ENCODE measurements around the gene EIF5A2.
"Not testable (repeated sequence)": the region's sequence is repeated elsewhere in the genome, so short reads cannot be mapped to it uniquely, and the experiment has no call there.

EIF5A2 gene

GRCh38 chr3:170896333-170896732, 12.1 kb downstream of the EIF5A2 start:
- not testable (repeated sequence) for DNase-seq

- no peak for DNase-seq
Measured at GRCh38 chr3:170893895-170894294, 14.5 kb downstream of the EIF5A2 start.

DNA sequence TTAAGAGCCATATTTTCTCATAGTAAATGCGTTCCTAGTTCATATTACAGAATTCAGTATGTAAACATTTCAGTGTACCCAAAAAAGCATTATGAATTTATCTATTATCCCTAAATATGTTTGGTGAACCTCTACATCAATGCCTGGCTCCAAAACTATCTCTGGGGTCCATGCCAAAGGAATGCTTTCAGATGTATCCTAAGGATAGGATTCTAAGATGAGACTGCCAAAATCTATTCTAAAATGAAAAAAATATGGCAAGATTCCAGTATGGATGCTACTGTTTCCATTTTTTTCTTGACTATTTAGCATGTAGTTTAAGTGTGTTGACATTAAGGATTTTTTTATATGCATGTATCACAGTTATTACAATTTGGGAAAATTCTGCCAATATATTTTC, 18.8 kb downstream of the EIF5A2 start:
- DNase-seq = no peak

- no peak for DNase-seq
Measured at GRCh38 chr3:170889132-170889531, 19.3 kb downstream of the EIF5A2 start.

DNA sequence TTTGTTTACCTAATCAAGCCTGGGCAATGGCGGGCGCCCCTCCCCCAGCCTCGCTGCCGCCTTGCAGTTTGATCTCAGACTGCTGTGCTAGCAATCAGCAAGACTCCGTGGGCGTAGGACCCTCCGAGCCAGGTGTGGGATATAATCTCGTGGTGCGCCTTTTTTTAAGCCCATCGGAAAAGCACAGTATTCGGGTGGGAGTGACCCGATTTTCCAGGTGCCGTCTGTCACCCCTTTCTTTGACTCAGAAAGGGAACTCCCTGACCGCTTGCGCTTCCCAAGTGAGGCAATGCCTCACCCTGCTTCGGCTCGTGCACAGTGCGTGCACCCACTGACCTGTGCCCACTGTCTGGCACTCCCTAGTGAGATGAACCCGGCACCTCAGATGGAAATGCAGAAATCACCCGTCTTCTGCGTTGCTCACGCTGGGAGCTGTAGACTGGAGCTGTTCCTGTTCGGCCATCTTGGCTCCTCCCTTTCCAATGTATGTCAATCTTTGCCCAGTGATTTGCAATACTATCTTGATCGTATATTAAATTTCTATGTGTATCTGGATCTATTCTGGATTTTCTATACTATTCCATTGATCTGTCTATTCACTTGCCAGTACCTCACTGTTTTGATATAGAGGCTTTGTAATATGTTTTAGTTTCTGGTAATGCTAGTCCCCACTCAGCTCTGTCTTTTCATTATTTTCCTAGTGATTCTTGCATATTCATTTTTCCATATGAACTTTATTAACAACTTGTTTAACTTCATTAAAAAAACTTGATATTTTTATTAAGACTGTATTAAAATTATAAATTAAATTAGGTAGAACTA, 24.1 kb downstream of the EIF5A2 start:
- not testable (repeated sequence) for DNase-seq

DNA sequence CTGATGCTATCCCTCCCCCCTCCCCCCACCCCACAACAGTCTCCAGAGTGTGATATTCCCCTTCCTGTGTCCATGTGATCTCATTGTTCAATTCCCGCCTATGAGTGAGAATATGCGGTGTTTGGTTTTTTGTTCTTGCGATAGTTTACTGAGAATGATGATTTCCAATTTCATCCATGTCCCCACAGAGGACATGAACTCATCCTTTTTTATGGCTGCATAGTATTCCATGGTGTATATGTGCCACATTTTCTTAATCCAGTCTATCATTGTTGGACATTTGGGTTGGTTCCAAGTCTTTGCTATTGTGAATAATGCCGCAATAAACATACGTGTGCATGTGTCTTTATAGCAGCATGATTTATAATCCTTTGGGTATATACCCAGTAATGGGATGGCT, 29.7 kb downstream of the EIF5A2 start:
- DNase-seq = not testable (repeated sequence)

GRCh38 chr3:170877311-170877710, 31.1 kb downstream of the EIF5A2 start:
- DNase-seq = not testable (repeated sequence)

DNA sequence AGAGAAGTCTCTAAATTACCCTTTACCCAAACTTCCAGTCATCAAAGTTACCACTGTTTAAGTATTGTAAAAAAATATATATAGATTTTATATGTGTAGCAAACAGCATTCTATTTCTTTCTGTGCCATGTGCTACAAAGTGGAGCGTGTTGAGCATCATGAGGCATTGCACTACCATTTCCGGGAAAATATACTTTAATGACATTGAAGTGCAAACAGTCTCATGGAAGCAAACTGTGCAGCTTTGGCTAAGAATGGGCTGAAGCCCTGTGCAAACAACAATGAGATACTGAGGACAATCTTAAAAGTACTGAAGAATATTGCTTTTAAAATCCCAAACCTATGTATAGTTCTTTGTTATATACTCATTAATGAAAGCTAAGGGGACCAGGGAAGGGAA, 31.9 kb downstream of the EIF5A2 start:
- DNase-seq = no peak

GRCh38 chr3:170869645-170870593, 38.5 kb downstream of the EIF5A2 start, which contains the start of gene RPL22L1:
TSS of gene RPL22L1 (minus strand) at chr3:170870195. CDS start at chr3:170870167, 28 bp downstream.
- DNase-seq = no peak

- no peak for DNase-seq
Measured at GRCh38 chr3:170869239-170869590, 39.2 kb downstream of the EIF5A2 start.

- DNase-seq = no peak
Measured at GRCh38 chr3:170868577-170869238, 39.7 kb downstream of the EIF5A2 start.

- DNase-seq = no peak
Measured at GRCh38 chr3:170867143-170867937, 41.1 kb downstream of the EIF5A2 start.

DNA sequence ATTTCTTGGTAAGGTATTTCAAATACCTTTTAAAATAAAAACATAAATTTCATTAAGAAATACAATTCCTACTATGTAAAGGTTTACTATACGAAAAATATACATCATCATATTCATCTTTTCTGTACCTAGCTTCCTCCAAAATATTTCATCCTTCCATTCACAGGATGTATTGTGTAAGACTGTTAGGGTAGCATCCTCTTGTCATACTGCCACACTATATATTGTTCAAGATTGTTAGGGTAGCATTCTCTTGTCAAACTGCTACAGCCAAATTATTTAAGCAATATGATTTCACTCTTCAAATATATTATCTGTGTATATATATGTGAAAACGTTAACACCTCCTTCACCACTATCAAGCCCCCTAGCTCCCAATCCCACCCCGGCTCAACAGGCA, 41.9 kb downstream of the EIF5A2 start:
- no peak for DNase-seq

GRCh38 chr3:170865209-170866094, 43.0 kb downstream of the EIF5A2 start:
- DNase-seq = no peak

GRCh38 chr3:170864525-170865208, 43.8 kb downstream of the EIF5A2 start:
- DNase-seq = no peak

- DNase-seq = no peak
Measured at GRCh38 chr3:170863816-170864215, 44.6 kb downstream of the EIF5A2 start.

GRCh38 chr3:170862618-170863374, 45.6 kb downstream of the EIF5A2 start:
- DNase-seq = no peak

DNA sequence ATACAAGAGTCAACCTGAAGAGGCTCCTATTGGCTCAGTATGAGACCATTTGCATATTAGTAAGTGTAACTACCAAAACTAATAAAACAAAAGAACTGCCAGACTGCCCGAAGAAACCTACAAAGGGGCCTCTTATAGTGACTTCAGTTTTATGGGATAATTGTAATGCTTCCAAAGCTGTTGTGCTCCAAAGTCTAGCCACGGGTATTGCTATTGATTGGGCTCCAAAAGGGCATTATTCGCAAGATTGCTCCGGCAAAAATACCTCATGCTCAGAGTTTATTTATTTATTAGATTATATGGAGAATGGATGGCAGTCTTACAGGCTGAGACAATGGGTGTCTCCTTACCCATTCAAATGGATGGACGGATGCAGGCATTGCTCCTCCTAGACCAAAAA, 49.8 kb downstream of the EIF5A2 start:
- DNase-seq = no peak

- DNase-seq = no peak
Measured at GRCh38 chr3:170852324-170852723, 56.1 kb downstream of the EIF5A2 start.

All from AML-193 (cell line).